GM19238 (cell line): ENCODE results near the gene UBAP1L.

Source experiments
- DNase-seq: peaks from one replicate; pipeline ENCODE4 v3.0.0; 2011; ENCODE audit warnings: low spot score; ENCODE audit not compliant: insufficient read length

UBAP1L gene

GRCh38 chr15:65066635-65067316, 48.2 kb downstream of the UBAP1L start:
- DNase-seq = no peak

- no peak for DNase-seq
These were observed 48.9 kb downstream of the UBAP1L start for GRCh38 chr15:65066001-65066634.

- DNase-seq = no peak
These were observed 52.3 kb downstream of the UBAP1L start for GRCh38 chr15:65062726-65063125.

GRCh38 chr15:65062061-65062460, 52.9 kb downstream of the UBAP1L start:
- no peak for DNase-seq

GRCh38 chr15:65060641-65061397, 54.2 kb downstream of the UBAP1L start:
- DNase-seq = no peak

GRCh38 chr15:65059931-65060596, 54.9 kb downstream of the UBAP1L start:
- no peak for DNase-seq

GRCh38 chr15:65059369-65059750, 55.6 kb downstream of the UBAP1L start:
- no peak for DNase-seq

GRCh38 chr15:65058394-65059368, 56.3 kb downstream of the UBAP1L start:
- no peak for DNase-seq

GRCh38 chr15:65057549-65057940, 57.5 kb downstream of the UBAP1L start:
- no peak for DNase-seq

GRCh38 chr15:65056868-65057548, 58.0 kb downstream of the UBAP1L start:
- DNase-seq = no peak

- no peak for DNase-seq
These were observed 58.9 kb downstream of the UBAP1L start for GRCh38 chr15:65056106-65056505.

GRCh38 chr15:65055201-65055870, 59.7 kb downstream of the UBAP1L start:
- no peak for DNase-seq

GRCh38 chr15:65054333-65055200, 60.4 kb downstream of the UBAP1L start:
- DNase-seq = peak; percentile 68

- no peak for DNase-seq
These were observed 62.0 kb downstream of the UBAP1L start for GRCh38 chr15:65052956-65053355.

- no peak for DNase-seq
These were observed 63.7 kb downstream of the UBAP1L start for GRCh38 chr15:65051266-65051665.

- DNase-seq = no peak
These were observed 64.7 kb downstream of the UBAP1L start for GRCh38 chr15:65050270-65050669.

GRCh38 chr15:65049418-65049840, 65.6 kb downstream of the UBAP1L start:
- peak; percentile 95 for DNase-seq

GRCh38 chr15:65048241-65048640, 66.8 kb downstream of the UBAP1L start:
- no peak for DNase-seq
